ENCODE results near the gene KCNG1.
A peak's percentile ranks its signal among the peaks of the same experiment; 100 is the strongest.
"Not testable (repeated sequence)": the region's sequence is repeated elsewhere in the genome, so short reads cannot be mapped to it uniquely, and the experiment has no call there.

Gene KCNG1

GRCh38 chr20:50987493-50988210 lies 35.3 kb downstream of the KCNG1 start:
- peak; percentile 82 for TF ChIP-seq CTCF (IDR thresholded peaks at IDR 0.05; ENCODE audit: low read depth, low read length)
- no peak overlapping the region for H3K4me3 ChIP-seq (ENCODE audit: low read depth, low read length)

GRCh38 chr20:50983321-50983720 lies 39.6 kb downstream of the KCNG1 start:
- TF ChIP-seq CTCF (IDR thresholded peaks at IDR 0.05; ENCODE audit: low read depth, low read length): no peak
- H3K4me3 ChIP-seq (ENCODE audit: low read depth, low read length): no peak overlapping the region

- no peak for TF ChIP-seq CTCF (IDR thresholded peaks at IDR 0.05; ENCODE audit: low read depth, low read length)
- no peak overlapping the region for H3K4me3 ChIP-seq (ENCODE audit: low read depth, low read length)
Measured at GRCh38 chr20:50982363-50982762, 40.5 kb downstream of the KCNG1 start.

- no peak for TF ChIP-seq CTCF (IDR thresholded peaks at IDR 0.05; ENCODE audit: low read depth, low read length)
Measured at GRCh38 chr20:50981714-50982048, 41.2 kb downstream of the KCNG1 start.

GRCh38 chr20:50980851-50981713 lies 41.8 kb downstream of the KCNG1 start:
- H3K4me3 ChIP-seq (ENCODE audit: low read depth, low read length): no peak overlapping the region
- peak; percentile 72 for TF ChIP-seq CTCF (IDR thresholded peaks at IDR 0.05; ENCODE audit: low read depth, low read length)

More at GRCh38 chr20:50981714-50982048, 41.2 kb downstream of the KCNG1 start:
- no peak overlapping the region for H3K4me3 ChIP-seq (ENCODE audit: low read depth, low read length)

GRCh38 chr20:50980071-50980681 lies 42.7 kb downstream of the KCNG1 start:
- H3K4me3 ChIP-seq (ENCODE audit: low read depth, low read length): no peak overlapping the region

GRCh38 chr20:50978533-50978932 lies 44.4 kb downstream of the KCNG1 start:
- H3K4me3 ChIP-seq (ENCODE audit: low read depth, low read length): not testable (repeated sequence)

More at GRCh38 chr20:50980071-50980681, 42.7 kb downstream of the KCNG1 start:
- TF ChIP-seq CTCF (IDR thresholded peaks at IDR 0.05; ENCODE audit: low read depth, low read length): no peak

Data from WI38 (cell line).